Esophagus muscularis mucosa (tissue), 3 donors: ENCODE measurements around the gene TRIML2.

Experiments
- POLR2A ChIP-seq: fragments of 450-650 bp; IDR thresholded peaks from one replicate; pipeline ENCODE4 v1.6.1; 2017; ENCODE audit warnings: antibody characterized with exemption, moderate library complexity, mild to moderate bottlenecking, low read depth
- POLR2AphosphoS5 ChIP-seq, 2 donors: sonication (generic); formaldehyde crosslinking; IDR thresholded peaks; one replicate each; pipeline ENCODE4 v1.6.1; 2017; ENCODE audit warnings: antibody characterized with exemption in 2 of 2
- TF ChIP-seq, protein P1 (sequence below), 3 experiments: fragments of 200-600 bp in 2 of 3; fragments of 450-650 bp in 1 of 3; sonication (generic) in 2 of 3; IDR thresholded peaks; one replicate each; pipeline ENCODE4 v1.5.1; 2017 to 2019; ENCODE audit warnings: antibody characterized with exemption in 3 of 3, mild to moderate bottlenecking in 2 of 3, moderate library complexity in 1 of 3

DNA sequence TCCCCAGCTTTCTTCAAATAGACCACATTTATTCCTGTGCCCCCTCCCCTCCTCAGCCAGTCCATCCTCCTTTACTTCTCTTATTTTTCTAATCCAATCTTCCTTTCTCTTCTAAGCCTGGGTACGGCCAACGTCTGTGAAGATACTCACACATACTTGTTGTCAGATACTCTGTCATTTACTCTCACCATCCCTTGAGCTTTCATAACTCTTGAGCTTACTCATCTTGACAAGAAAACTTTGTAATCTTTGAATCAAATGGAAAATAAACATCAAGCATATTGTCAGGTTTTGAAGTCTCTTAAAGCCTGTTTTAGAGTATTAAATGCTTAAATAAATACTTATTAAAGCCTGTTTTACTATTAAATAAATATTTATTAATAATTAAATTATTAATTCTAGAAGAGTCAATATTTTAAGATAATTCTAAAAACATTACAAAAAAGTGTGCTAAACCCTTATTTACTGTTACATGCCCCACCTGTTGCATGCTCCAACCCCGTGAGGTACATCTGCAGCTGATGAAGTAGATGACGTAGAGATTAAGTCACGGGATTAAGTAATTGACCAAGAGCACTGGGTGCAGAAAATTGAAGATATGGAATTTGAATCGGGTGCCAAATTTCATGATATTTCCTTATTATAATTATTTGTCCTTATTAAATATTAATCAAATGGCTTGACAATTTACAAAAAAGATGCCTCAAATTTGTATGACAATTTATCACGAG is 1.5 kb upstream of the TRIML2 start:
- TF ChIP-seq, protein P1, sequence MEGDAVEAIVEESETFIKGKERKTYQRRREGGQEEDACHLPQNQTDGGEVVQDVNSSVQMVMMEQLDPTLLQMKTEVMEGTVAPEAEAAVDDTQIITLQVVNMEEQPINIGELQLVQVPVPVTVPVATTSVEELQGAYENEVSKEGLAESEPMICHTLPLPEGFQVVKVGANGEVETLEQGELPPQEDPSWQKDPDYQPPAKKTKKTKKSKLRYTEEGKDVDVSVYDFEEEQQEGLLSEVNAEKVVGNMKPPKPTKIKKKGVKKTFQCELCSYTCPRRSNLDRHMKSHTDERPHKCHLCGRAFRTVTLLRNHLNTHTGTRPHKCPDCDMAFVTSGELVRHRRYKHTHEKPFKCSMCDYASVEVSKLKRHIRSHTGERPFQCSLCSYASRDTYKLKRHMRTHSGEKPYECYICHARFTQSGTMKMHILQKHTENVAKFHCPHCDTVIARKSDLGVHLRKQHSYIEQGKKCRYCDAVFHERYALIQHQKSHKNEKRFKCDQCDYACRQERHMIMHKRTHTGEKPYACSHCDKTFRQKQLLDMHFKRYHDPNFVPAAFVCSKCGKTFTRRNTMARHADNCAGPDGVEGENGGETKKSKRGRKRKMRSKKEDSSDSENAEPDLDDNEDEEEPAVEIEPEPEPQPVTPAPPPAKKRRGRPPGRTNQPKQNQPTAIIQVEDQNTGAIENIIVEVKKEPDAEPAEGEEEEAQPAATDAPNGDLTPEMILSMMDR (IDR thresholded peaks at IDR 0.05) = no peak
- TF ChIP-seq POLR2A (no peak), POLR2AphosphoS5 (IDR thresholded peaks at IDR 0.05) (no peak)
